ENCODE results near the gene CBX1. TPM values are rescaled to one million over a fixed set of nuclear protein-coding genes. Genes with fewer than 3 reads are reported as not detected.
A peak's percentile ranks its signal among the peaks of the same experiment; 100 is the strongest.

Gene CBX1
- total and polyA plus RNA-seq, 5 donors from 2014 or later = 13.9 to 22.7 (median 16.2) TPM

DNA sequence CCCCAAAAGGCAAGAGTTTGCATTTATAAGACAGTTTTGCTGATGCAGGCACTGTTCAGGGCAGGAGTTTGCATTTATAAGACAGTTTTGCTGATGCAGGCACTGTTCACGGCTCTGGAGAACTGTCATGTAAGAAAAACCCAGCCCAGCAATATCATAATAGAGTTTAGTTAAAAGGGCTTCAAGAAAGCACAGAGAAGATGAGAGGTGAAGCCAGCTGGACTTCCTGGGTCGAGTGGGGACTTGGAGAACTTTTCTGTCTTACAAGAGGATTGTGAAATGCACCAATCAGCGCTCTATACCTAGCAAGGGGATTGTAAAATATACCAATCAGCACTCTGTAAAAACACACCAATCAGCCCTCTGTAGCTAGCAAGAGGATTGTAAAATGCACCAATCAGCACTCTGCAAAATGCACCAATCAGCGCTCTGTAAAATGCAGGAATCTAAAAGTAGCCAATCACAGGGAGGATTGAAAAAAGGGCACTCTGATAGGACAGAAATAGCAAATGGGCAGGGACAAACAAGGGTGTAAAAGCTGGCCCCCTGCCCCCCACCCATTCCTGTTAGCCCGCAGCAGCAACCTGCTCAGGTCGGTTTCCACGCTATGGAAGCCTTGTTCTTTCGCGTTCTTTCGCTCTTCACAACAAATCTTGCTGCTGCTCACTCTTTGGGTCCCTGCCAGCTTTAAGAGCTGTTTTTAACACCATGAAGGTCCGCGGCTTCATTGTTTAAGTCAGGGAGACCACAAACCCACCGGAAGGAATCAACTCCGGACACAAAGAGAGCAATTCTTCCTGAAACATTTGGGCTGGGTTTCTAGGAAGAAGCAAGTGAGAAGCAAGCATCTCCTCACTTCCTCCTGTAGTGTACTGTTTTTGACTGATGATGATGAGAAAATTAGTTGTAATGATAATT is 1.8 kb upstream of the CBX1 start:
- H3K36me3 Mint-ChIP-seq = no peaks in the 10 kb centered on the region
- no peaks in the 10 kb centered on the region for H3K9me3 ChIP-seq (ENCODE audit: control insufficient read depth in 2 of 2, low read length in 2 of 2)
- H3K4me3 ChIP-seq (ENCODE audit: low read depth, low read length) = no peak overlapping the region
- peaks cover 9 to 65% (median 31%) of the 10 kb centered on the region in 4 donors for H3K4me1 Mint-ChIP-seq
- H3K4me3 Mint-ChIP-seq = peak overlapping the region; percentile 12 to 92 (median 76)
- ATAC-seq (ENCODE audit: low read depth in 2 of 2) (no peak), DNase-seq (peak in 1 of 3 donors; percentile 65)
- no peaks in the 10 kb centered on the region for H3K9me3 Mint-ChIP-seq
- H3K4me1 ChIP-seq (ENCODE audit: control insufficient read depth, insufficient read depth, low read length, poor library complexity, severe bottlenecking) = peaks cover 25% of the 10 kb centered on the region
- peaks cover 12% of the 10 kb centered on the region for H3K27me3 Mint-ChIP-seq
- H3K36me3 ChIP-seq (ENCODE audit: control insufficient read depth, insufficient read depth, low read length) = no peaks in the 10 kb centered on the region
- H3K27me3 ChIP-seq (ENCODE audit: control insufficient read depth, insufficient read depth, low read length) = no peaks in the 10 kb centered on the region
- H3K27ac Mint-ChIP-seq = no peak overlapping the region
- H3K27ac ChIP-seq (ENCODE audit: insufficient read depth, low read length, poor library complexity, severe bottlenecking) = no peak overlapping the region

DNA sequence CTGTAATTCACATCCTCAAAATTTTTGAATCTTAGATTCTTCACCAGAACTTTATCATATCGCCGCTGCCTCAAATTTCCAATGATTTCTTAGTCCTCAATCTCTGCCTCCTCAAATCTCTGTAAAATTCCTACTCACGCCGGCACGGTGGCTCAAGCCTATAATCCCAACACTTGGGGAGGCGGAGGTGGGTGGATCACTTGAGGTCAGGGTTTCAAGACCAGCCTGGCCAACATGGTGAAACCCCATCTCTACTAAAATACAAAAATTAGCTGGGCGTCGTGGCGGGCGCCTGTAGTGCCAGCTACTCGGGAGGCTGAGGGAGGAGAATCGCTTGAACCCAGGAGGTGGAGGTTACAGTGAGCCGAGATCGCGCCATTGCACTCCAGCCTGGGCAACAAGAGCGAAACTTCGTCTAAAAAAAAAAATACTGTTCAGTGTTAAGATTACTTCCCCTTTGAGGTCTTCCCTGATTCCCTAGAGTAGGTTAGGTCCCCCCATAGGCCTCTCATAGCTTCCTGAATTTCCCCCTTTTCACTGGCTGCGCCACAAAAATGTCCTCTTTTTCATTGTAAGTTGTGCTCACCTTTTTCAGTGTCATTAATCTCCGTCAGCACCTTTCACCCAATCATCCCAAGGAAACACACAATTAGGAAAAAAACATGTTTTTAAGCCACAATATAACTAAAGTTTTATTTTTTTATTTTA is 919 bp upstream of the CBX1 start:
- H3K27ac Mint-ChIP-seq = peak overlapping the region in 1 of 3 donors; percentile 14
- no peaks in the 10 kb centered on the region for H3K27me3 ChIP-seq (ENCODE audit: control insufficient read depth, insufficient read depth, low read length)
- no peaks in the 10 kb centered on the region for H3K9me3 Mint-ChIP-seq
- peaks cover 12 to 64% (median 28%) of the 10 kb centered on the region in 4 donors for H3K4me1 Mint-ChIP-seq
- ATAC-seq (ENCODE audit: low read depth in 2 of 2) (no peak), DNase-seq (no peak)
- H3K27me3 Mint-ChIP-seq = peaks cover 10% of the 10 kb centered on the region
- H3K4me3 ChIP-seq (ENCODE audit: low read depth, low read length) = no peak overlapping the region
- peak overlapping the region; percentile 39 to 92 (median 83) for H3K4me3 Mint-ChIP-seq
- no peaks in the 10 kb centered on the region for H3K36me3 Mint-ChIP-seq
- no peaks in the 10 kb centered on the region for H3K36me3 ChIP-seq (ENCODE audit: control insufficient read depth, insufficient read depth, low read length)
- H3K27ac ChIP-seq (ENCODE audit: insufficient read depth, low read length, poor library complexity, severe bottlenecking) = no peak overlapping the region
- no peaks in the 10 kb centered on the region for H3K9me3 ChIP-seq (ENCODE audit: control insufficient read depth in 2 of 2, low read length in 2 of 2)
- H3K4me1 ChIP-seq (ENCODE audit: control insufficient read depth, insufficient read depth, low read length, poor library complexity, severe bottlenecking) = peaks cover 22% of the 10 kb centered on the region

DNA sequence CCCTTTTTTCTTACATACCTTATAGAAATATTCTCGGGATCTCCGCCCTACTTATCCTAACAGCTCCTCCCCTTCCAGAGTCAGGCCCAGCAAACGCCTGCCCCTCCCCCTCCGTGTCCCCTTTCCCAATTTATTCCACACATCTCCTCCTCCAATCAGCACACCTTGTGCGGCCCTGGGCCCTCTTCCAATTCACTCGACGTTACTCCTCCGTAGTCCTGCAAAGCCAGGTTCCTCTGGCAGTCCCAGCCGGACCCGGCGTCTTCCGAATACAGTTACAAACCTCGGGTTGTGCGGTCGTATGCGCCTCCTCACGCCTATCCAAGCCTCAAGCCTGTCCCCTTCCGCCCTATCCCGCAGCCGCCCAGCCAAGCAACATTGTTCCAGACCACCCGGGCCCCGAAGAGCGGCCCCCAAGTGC is 677 bp downstream of the CBX1 start:
- Histone ChIP-seq H3K27ac (ENCODE audit: insufficient read depth, low read length, poor library complexity, severe bottlenecking) (no peak overlapping the region), H3K9me3 (ENCODE audit: control insufficient read depth in 2 of 2, low read length in 2 of 2) (no peaks in the 10 kb centered on the region), H3K27me3 (ENCODE audit: control insufficient read depth, insufficient read depth, low read length) (no peaks in the 10 kb centered on the region), H3K36me3 (ENCODE audit: control insufficient read depth, insufficient read depth, low read length) (no peaks in the 10 kb centered on the region), H3K4me3 (ENCODE audit: low read depth, low read length) (peak overlapping the region; percentile 55), H3K4me1 (ENCODE audit: control insufficient read depth, insufficient read depth, low read length, poor library complexity, severe bottlenecking) (peaks cover 14% of the 10 kb centered on the region)
- no peak for ATAC-seq (ENCODE audit: low read depth in 2 of 2)
- Mint-ChIP-seq H3K36me3 (no peaks in the 10 kb centered on the region), H3K27me3 (peaks cover 6% of the 10 kb centered on the region), H3K4me3 (peak overlapping the region; percentile 90 to 93 (median 92)), H3K9me3 (no peaks in the 10 kb centered on the region), H3K27ac (peak overlapping the region in 2 of 3 donors; percentile 45 to 71), H3K4me1 (peaks cover 12 to 59% (median 24%) of the 10 kb centered on the region in 4 donors)
- no peak for DNase-seq

DNA sequence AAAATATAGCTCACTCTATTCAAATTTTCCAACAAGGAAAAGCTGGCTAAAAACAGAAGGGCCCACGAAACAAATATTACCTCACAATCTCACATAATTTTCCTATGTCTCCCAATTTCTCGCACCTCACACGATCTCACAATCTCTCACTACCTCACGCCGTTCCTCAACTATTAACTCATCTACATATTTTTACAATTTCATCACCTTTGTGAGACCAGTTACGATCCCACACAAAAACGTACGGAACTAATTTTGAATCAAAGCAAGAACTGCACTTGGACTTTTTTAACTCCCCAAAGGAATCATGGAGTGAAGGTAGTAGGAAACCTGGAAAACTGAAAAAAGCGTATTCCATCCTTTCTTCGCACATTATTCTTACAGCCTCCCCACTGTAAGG is 1.1 kb downstream of the CBX1 start:
- Histone ChIP-seq H3K4me3 (ENCODE audit: low read depth, low read length) (peak overlapping the region; percentile 55), H3K27ac (ENCODE audit: insufficient read depth, low read length, poor library complexity, severe bottlenecking) (no peak overlapping the region), H3K9me3 (ENCODE audit: control insufficient read depth in 2 of 2, low read length in 2 of 2) (no peaks in the 10 kb centered on the region), H3K27me3 (ENCODE audit: control insufficient read depth, insufficient read depth, low read length) (no peaks in the 10 kb centered on the region), H3K36me3 (ENCODE audit: control insufficient read depth, insufficient read depth, low read length) (no peaks in the 10 kb centered on the region), H3K4me1 (ENCODE audit: control insufficient read depth, insufficient read depth, low read length, poor library complexity, severe bottlenecking) (peaks cover 14% of the 10 kb centered on the region)
- no peak for DNase-seq
- Mint-ChIP-seq H3K36me3 (no peaks in the 10 kb centered on the region), H3K27me3 (peaks cover 6% of the 10 kb centered on the region), H3K9me3 (no peaks in the 10 kb centered on the region), H3K4me1 (peaks cover 12 to 61% (median 26%) of the 10 kb centered on the region in 4 donors), H3K4me3 (peak overlapping the region in 3 of 4 donors; percentile 90 to 93 (median 92)), H3K27ac (peak overlapping the region in 1 of 3 donors; percentile 45)
- ATAC-seq (ENCODE audit: low read depth in 2 of 2) = no peak

DNA sequence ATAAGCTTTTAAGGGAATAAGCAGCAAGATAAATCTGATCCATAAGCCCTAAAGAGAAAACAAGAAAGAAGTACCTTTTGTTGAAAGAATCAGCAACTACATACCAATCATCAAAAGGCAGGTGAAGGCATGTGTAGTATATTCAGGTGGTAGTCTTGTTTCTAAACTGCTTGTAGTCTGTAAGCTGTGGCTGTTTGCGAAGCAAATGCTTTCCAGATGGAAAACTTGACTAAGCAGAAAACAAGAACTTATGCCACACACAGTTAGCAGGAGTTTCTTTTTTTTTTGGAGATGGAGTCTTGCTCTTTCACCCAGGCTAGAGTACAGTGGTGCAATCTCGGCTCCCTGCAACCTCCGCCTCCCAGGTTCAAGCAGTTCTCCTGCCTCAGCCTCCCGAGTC is 5.7 kb downstream of the CBX1 start:
- H3K36me3 ChIP-seq (ENCODE audit: control insufficient read depth, insufficient read depth, low read length) = peaks cover 3% of the 10 kb centered on the region
- no peaks in the 10 kb centered on the region for H3K27me3 Mint-ChIP-seq
- no peak overlapping the region for H3K27ac Mint-ChIP-seq
- no peak overlapping the region for H3K4me3 ChIP-seq (ENCODE audit: low read depth, low read length)
- no peak overlapping the region for H3K27ac ChIP-seq (ENCODE audit: insufficient read depth, low read length, poor library complexity, severe bottlenecking)
- no peaks in the 10 kb centered on the region for H3K27me3 ChIP-seq (ENCODE audit: control insufficient read depth, insufficient read depth, low read length)
- H3K9me3 ChIP-seq (ENCODE audit: control insufficient read depth in 2 of 2, low read length in 2 of 2) = no peaks in the 10 kb centered on the region
- no peak for DNase-seq
- H3K9me3 Mint-ChIP-seq = no peaks in the 10 kb centered on the region
- H3K4me3 Mint-ChIP-seq = no peak overlapping the region
- H3K4me1 ChIP-seq (ENCODE audit: control insufficient read depth, insufficient read depth, low read length, poor library complexity, severe bottlenecking) = peaks cover 5% of the 10 kb centered on the region
- ATAC-seq (ENCODE audit: low read depth in 2 of 2) = no peak
- H3K36me3 Mint-ChIP-seq = peaks cover 1% of the 10 kb centered on the region
- H3K4me1 Mint-ChIP-seq = peaks cover 8 to 31% (median 20%) of the 10 kb centered on the region in 4 donors

DNA sequence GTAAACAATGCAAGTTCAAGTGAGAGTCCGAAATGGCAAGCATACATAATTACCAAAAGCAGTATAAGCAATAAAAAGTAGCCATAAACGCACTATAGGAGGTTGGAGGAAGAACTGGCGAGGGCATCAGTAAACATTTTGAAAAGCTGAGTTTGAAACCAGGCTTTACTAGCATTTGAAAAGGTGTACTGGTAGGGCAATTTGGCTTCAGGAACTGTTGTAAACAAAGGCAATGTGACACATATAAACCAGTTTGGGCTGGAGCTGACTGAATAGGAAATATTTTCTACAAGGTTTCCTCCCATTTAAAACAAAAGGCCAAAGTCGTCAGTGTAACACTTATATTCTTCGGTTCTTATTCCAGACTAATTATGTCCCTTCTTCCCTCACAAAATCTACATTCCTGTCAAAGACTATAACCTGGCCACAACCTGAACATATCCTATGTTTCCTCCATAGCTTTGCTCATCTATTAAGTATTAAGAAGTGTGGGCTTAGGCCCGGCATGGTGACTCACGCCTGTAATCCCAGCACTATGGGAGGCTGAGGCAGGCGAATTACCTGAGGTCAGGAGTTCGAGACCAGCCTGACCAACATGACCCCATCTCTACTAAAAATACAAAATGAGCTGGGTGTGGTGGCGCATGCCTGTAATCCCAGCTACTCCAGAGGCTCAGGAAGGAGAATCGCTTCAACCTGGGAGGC is 7.8 kb downstream of the CBX1 start:
- H3K4me1 ChIP-seq (ENCODE audit: control insufficient read depth, insufficient read depth, low read length, poor library complexity, severe bottlenecking) = no peaks in the 10 kb centered on the region
- Mint-ChIP-seq H3K9me3 (no peaks in the 10 kb centered on the region), H3K4me1 (peaks cover 0 to 24% (median 17%) of the 10 kb centered on the region in 4 donors), H3K27ac (no peak overlapping the region), H3K4me3 (no peak overlapping the region), H3K27me3 (no peaks in the 10 kb centered on the region), H3K36me3 (peaks cover 5% of the 10 kb centered on the region)
- ATAC-seq (ENCODE audit: low read depth in 2 of 2) = no peak
- H3K27me3 ChIP-seq (ENCODE audit: control insufficient read depth, insufficient read depth, low read length) = no peaks in the 10 kb centered on the region
- no peak overlapping the region for H3K27ac ChIP-seq (ENCODE audit: insufficient read depth, low read length, poor library complexity, severe bottlenecking)
- no peaks in the 10 kb centered on the region for H3K9me3 ChIP-seq (ENCODE audit: control insufficient read depth in 2 of 2, low read length in 2 of 2)
- H3K4me3 ChIP-seq (ENCODE audit: low read depth, low read length) = no peak overlapping the region
- H3K36me3 ChIP-seq (ENCODE audit: control insufficient read depth, insufficient read depth, low read length) = peaks cover 3% of the 10 kb centered on the region
- no peak for DNase-seq

DNA sequence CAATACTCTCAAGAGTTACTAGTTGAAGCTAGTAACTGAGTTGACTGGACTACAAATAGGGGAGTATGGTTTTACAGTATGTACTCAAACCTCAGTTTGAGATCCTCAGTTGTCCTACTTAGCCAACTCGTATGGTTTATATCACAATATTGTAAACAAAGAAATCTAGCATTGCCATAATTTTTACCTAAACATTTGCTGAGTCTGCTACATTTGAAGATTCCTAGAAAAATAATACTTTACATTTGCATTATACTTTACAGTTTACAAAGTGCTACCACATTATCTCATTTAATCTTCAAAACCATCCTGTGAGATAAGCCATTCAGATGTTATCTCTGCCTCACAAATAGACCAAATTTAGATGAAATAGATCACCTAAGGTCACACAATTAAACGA is 16.3 kb downstream of the CBX1 start:
- no peaks in the 10 kb centered on the region for H3K9me3 ChIP-seq (ENCODE audit: control insufficient read depth in 2 of 2, low read length in 2 of 2)
- no peaks in the 10 kb centered on the region for H3K36me3 Mint-ChIP-seq
- no peaks in the 10 kb centered on the region for H3K9me3 Mint-ChIP-seq
- no peak for ATAC-seq (ENCODE audit: low read depth in 2 of 2)
- no peak for DNase-seq
- peaks cover 3 to 21% (median 12%) of the 10 kb centered on the region in 4 donors for H3K4me1 Mint-ChIP-seq
- H3K27me3 ChIP-seq (ENCODE audit: control insufficient read depth, insufficient read depth, low read length) = no peaks in the 10 kb centered on the region
- H3K4me3 ChIP-seq (ENCODE audit: low read depth, low read length) = no peak overlapping the region
- H3K27ac Mint-ChIP-seq = peak overlapping the region in 1 of 3 donors; percentile 23
- no peaks in the 10 kb centered on the region for H3K27me3 Mint-ChIP-seq
- no peak overlapping the region for H3K27ac ChIP-seq (ENCODE audit: insufficient read depth, low read length, poor library complexity, severe bottlenecking)
- H3K36me3 ChIP-seq (ENCODE audit: control insufficient read depth, insufficient read depth, low read length) = no peaks in the 10 kb centered on the region
- H3K4me3 Mint-ChIP-seq = peak overlapping the region in 1 of 4 donors; percentile 15
- H3K4me1 ChIP-seq (ENCODE audit: control insufficient read depth, insufficient read depth, low read length, poor library complexity, severe bottlenecking) = no peaks in the 10 kb centered on the region

Measured in CD4-positive, CD25-positive, alpha-beta regulatory T cell (primary cell).